ENCODE results near the gene ZSCAN2.

Gene ZSCAN2

GRCh38 chr15:84669726-84670125 lies 68.9 kb downstream of the ZSCAN2 start:
- TF ChIP-seq CTCF (IDR thresholded peaks at IDR 0.05): no peak
- no peaks in the 10 kb centered on the region for H3K27me3 ChIP-seq
- H3K9me3 ChIP-seq: no peaks in the 10 kb centered on the region
- H3K4me3 ChIP-seq: no peak overlapping the region
- intact Hi-C loops (cut with DNase I; ENCODE audit: low total_unique reads): no loop called here
- no peak for DNase-seq
- H3K27ac ChIP-seq: no peak overlapping the region
- peaks cover 6 to 55% (median 42%) of the 10 kb centered on the region in 3 donors for H3K36me3 ChIP-seq
- no peaks in the 10 kb centered on the region for H3K4me1 ChIP-seq

- DNase-seq: no peak
- H3K27ac ChIP-seq: no peak overlapping the region
- H3K36me3 ChIP-seq: peaks cover 6 to 47% (median 30%) of the 10 kb centered on the region in 3 donors
These were observed 70.4 kb downstream of the ZSCAN2 start for GRCh38 chr15:84671211-84671610.

More at GRCh38 chr15:84671211-84671610, 70.4 kb downstream of the ZSCAN2 start:
- no peak for TF ChIP-seq CTCF (IDR thresholded peaks at IDR 0.05)
- Histone ChIP-seq H3K4me3 (no peak overlapping the region), H3K27me3 (no peaks in the 10 kb centered on the region), H3K4me1 (no peaks in the 10 kb centered on the region), H3K9me3 (no peaks in the 10 kb centered on the region)
- intact Hi-C loops (cut with DNase I; ENCODE audit: low total_unique reads): no loop called here

All from tibial artery (tissue), 4 donors.